A673 (cell line): Measurements from ENCODE around the gene GPR22. TPM values are rescaled to one million over a fixed set of nuclear protein-coding genes. Genes with fewer than 3 reads are reported as not detected.

Source experiments
- BruUV-seq: library from RNA; stranded (reverse); fragments of 400-500 nt; replicated peaks from 2 replicates; lab custom pipeline; 2021; lab: Mats Ljungman, UMichigan
- CTCF ChIA-PET: fragments of 300-600 bp; sonication (Branson Sonifier 250); formaldehyde crosslinking; loops from one replicate; lab custom pipeline; 2022; ENCODE audit warnings: antibody characterized with exemption; lab: Charles Lee
- POLR2A ChIA-PET: fragments of 300-600 bp; sonication (Branson Sonifier 250); formaldehyde crosslinking; loops from one replicate; lab custom pipeline; 2022; ENCODE audit warnings: antibody characterized with exemption; ENCODE audit not compliant: low non-redundant PET; lab: Charles Lee
- DNase-seq: peaks from one replicate; pipeline ENCODE4 v3.0.0-alpha.2; 2015; ENCODE audit warnings: low spot score
- H3K27ac ChIP-seq: fragments of 200-600 bp; sonication (generic); 2 replicates; pipeline ENCODE4 v1.5.1; 2016; ENCODE audit warnings: mixed run types, low read depth, mild to moderate bottlenecking, mixed read lengths, antibody characterized with exemption, low read length; ENCODE audit not compliant: poor library complexity, severe bottlenecking
- H3K27me3 ChIP-seq: fragments of 200-600 bp; sonication (generic); replicated peaks from 2 replicates; pipeline ENCODE4 v1.6.1; 2017; ENCODE audit warnings: mixed run types, low read depth, mild to moderate bottlenecking, mixed read lengths, antibody characterized with exemption, low read length; ENCODE audit not compliant: insufficient read depth, poor library complexity
- H3K36me3 ChIP-seq: fragments of 200-600 bp; sonication (generic); 2 replicates; pipeline ENCODE4 v1.6.1; 2016; ENCODE audit warnings: mixed run types, mild to moderate bottlenecking, mixed read lengths, antibody characterized with exemption, low read length; ENCODE audit not compliant: insufficient read depth, poor library complexity, severe bottlenecking
- H3K4me1 ChIP-seq: fragments of 200-600 bp; sonication (generic); 2 replicates; pipeline ENCODE4 v1.6.1; 2017; ENCODE audit warnings: mixed run types, mild to moderate bottlenecking, mixed read lengths, antibody characterized with exemption, low read length; ENCODE audit not compliant: insufficient read depth, poor library complexity, severe bottlenecking
- H3K4me3 ChIP-seq: fragments of 200-600 bp; sonication (generic); 2 replicates; pipeline ENCODE4 v1.5.1; 2016; ENCODE audit warnings: low read depth, mixed run types, mild to moderate bottlenecking, mixed read lengths, low read length; ENCODE audit not compliant: poor library complexity, severe bottlenecking
- H3K9me3 ChIP-seq: fragments of 200-600 bp; sonication (generic); 2 replicates; pipeline ENCODE4 v1.6.1; 2016; ENCODE audit warnings: mixed run types, low read depth, mild to moderate bottlenecking, mixed read lengths, antibody characterized with exemption, low read length; ENCODE audit not compliant: poor library complexity, severe bottlenecking
- CTCF ChIP-seq: fragments of 300-800, 200-600 bp; sonication (generic); conservative IDR thresholded peaks from 2 replicates; pipeline ENCODE4 v1.5.1; 2017; ENCODE audit warnings: low read depth, mild to moderate bottlenecking, antibody characterized with exemption, low read length, moderate library complexity, mixed read lengths
- EZH2 ChIP-seq: fragments of 200-600 bp; sonication (generic); IDR thresholded peaks from 2 replicates; pipeline ENCODE4 v1.6.1; 2017; ENCODE audit warnings: borderline replicate concordance, low read depth, mild to moderate bottlenecking, mixed read lengths, antibody characterized with exemption, low read length; ENCODE audit not compliant: poor library complexity, severe bottlenecking
- intact Hi-C: fragments of 100-400 bp; cut with micrococcal nuclease; formaldehyde crosslinking; loops from one replicate; pipeline ENCODE4 v1.10.0; 2022; ENCODE audit not compliant: unreplicated experiment
- total RNA-seq: library from RNA; stranded (reverse); gene quantifications from 2 replicates; pipeline ENCODE4 v1.2.3, GENCODE V29; 2021

GPR22 gene
- total RNA-seq, 1 experiment from 2014 or later, result not detected

- CTCF ChIA-PET, result interaction anchor here (0.6 kb wide), 1 partner anchor 445 kb away, joined by 3 read pairs; no protein-coding TSS in a partner anchor
- Histone ChIP-seq H3K9me3 (peaks cover 4% of the 10 kb centered on the region), H3K27ac (no peak overlapping the region), H3K4me1 (no peaks in the 10 kb centered on the region), H3K27me3 (no peaks in the 10 kb centered on the region), H3K4me3 (no peak overlapping the region), H3K36me3 (no peaks in the 10 kb centered on the region)
- DNase-seq, result no peak
- TF ChIP-seq EZH2 (no peak), CTCF (no peak)
- POLR2A ChIA-PET, result no interaction called here
- BruUV-seq, result no TSS peak
- intact Hi-C loops, result no loop called here
Measured at GRCh38 chr7:107430057-107430456, 39.8 kb upstream of the GPR22 start.

GRCh38 chr7:107432261-107432660 lies 37.6 kb upstream of the GPR22 start:
- no TSS peak for BruUV-seq
- no peak overlapping the region for H3K4me3 ChIP-seq
- intact Hi-C loops, result no loop called here
- no peak overlapping the region for H3K27ac ChIP-seq
- peaks cover 4% of the 10 kb centered on the region for H3K9me3 ChIP-seq
- CTCF ChIA-PET, result no interaction called here
- POLR2A ChIA-PET, result no interaction called here
- H3K27me3 ChIP-seq, result no peaks in the 10 kb centered on the region
- no peaks in the 10 kb centered on the region for H3K36me3 ChIP-seq
- no peak for DNase-seq
- no peak for TF ChIP-seq EZH2
- TF ChIP-seq CTCF, result no peak
- no peaks in the 10 kb centered on the region for H3K4me1 ChIP-seq

GRCh38 chr7:107435749-107436148 lies 34.1 kb upstream of the GPR22 start:
- Histone ChIP-seq H3K36me3 (no peaks in the 10 kb centered on the region), H3K27me3 (no peaks in the 10 kb centered on the region), H3K9me3 (peaks cover 4% of the 10 kb centered on the region), H3K4me1 (no peaks in the 10 kb centered on the region), H3K27ac (no peak overlapping the region), H3K4me3 (no peak overlapping the region)
- POLR2A ChIA-PET, result no interaction called here
- TF ChIP-seq EZH2 (no peak), CTCF (no peak)
- intact Hi-C loops, result no loop called here
- no TSS peak for BruUV-seq
- CTCF ChIA-PET, result no interaction called here
- DNase-seq, result no peak
